NCI-H524 (cell line): ENCODE data around the gene SLC30A2.
"Not testable (repeated sequence)": the region's sequence is repeated elsewhere in the genome, so short reads cannot be mapped to it uniquely, and the experiment has no call there.

ENCODE experiments used
- DNase-seq, 2 experiments: peaks; one replicate each; lab custom pipeline; 2025; lab: John Stamatoyannopoulos, UW

SLC30A2 gene, protein sequence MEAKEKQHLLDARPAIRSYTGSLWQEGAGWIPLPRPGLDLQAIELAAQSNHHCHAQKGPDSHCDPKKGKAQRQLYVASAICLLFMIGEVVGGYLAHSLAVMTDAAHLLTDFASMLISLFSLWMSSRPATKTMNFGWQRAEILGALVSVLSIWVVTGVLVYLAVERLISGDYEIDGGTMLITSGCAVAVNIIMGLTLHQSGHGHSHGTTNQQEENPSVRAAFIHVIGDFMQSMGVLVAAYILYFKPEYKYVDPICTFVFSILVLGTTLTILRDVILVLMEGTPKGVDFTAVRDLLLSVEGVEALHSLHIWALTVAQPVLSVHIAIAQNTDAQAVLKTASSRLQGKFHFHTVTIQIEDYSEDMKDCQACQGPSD

DNA sequence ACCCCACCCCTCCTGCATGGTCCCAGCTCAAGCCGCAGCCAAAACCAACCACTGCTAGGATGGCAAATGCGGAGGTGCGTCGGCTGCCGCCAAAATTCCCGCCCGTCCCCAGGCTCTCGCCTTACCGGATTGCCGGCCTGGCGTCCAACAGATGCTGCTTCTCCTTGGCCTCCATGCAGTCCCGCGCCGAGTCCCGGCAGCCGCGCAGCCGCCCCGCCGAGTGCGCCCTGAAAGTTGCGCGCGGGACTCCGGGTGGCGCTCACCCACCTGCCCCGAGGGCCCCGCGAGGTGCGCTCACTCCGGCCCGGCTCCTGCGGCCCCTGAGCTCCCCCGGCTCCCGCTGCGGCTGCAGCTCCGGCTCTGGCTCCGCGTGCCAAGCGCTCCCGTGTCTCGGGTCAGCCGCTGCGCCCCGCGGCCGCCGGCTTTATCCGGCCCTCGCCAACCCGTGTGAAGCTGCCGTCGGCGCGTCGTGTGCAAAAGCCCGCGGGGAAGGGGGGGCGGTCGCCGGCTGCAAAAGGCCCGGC lies at the start of gene SLC30A2:
Gene SLC30A2 (minus strand): TSS at position 397 of the 524 bp plus-strand sequence. CDS start 222 bp downstream, at position 175.
- DNase-seq, result peak in 1 of 2 experiments; percentile 22

DNA sequence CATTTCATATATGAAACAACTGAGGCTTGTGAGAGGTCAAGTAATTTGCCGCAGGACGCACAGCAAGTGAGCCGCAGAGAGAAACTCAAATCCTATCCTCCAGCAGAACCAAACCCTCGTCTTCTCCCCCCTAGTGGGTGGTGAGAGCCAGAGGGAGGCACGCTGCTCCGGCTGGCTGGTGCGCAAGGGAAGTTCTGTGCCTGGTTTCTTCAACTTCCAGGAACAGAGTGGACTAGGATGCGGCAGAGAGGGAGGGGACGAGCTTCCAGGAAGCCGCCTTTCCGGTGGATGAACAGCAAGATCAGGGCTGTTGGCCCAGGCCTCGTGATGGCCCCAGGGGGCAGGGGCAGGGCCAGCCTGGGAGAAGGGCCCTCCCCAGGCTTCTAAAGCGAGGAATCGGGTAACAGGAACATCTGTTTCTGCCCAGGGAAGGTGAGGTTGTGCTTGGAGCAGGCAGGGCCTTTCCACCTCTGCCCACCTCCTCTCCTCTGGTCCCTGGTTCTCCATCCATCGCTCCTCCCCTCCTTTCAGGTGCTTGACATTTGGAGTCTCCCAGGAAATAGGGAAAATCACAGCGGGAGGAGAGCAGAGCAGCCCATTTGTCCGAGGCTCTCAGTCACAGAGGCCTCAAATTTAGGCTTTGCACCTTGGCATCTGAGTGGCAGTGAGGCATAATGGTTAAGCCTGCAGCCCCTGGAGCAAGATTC lies 48.9 kb upstream of the SLC30A2 start:
- DNase-seq, result peak; percentile 69 to 84

DNA sequence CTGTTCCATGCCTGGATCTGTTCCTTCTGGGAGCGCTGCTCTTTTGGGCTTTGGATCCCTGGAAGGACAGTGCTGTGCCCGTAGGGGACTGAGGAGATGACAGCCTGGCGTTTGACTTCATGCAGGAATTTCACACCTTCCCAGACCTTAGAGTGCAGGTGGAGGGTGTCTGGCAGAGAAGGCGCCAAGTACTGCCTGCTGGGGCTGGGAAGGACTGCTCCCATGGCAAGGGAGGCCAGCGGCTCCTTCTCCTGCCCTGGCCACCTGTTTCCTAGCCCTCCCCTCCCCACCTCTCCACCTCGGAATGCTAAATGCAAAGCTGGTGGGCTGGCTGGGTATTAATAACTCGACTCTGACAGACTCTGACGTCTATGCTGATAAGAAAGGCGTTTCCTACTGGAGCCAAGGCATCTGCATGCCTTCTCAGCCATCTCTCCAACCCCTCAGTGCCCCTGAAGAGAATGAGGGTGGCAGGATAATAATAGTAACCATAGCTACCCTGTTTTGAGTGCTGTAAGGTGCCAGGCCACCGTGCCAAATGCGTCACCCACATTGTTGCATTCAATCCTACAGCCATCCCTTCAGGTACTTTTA lies 48.3 kb upstream of the SLC30A2 start:
- peak; percentile 48 to 71 for DNase-seq

GRCh38 chr1:26093569-26093968 lies 47.7 kb upstream of the SLC30A2 start:
- not testable (repeated sequence) for DNase-seq

- DNase-seq, result no peak
These were observed 46.5 kb upstream of the SLC30A2 start for GRCh38 chr1:26092422-26092821.

- DNase-seq, result no peak
These were observed 45.0 kb upstream of the SLC30A2 start for GRCh38 chr1:26090893-26091292.

- DNase-seq, result no peak
These were observed 43.2 kb upstream of the SLC30A2 start for GRCh38 chr1:26089125-26089524.

DNA sequence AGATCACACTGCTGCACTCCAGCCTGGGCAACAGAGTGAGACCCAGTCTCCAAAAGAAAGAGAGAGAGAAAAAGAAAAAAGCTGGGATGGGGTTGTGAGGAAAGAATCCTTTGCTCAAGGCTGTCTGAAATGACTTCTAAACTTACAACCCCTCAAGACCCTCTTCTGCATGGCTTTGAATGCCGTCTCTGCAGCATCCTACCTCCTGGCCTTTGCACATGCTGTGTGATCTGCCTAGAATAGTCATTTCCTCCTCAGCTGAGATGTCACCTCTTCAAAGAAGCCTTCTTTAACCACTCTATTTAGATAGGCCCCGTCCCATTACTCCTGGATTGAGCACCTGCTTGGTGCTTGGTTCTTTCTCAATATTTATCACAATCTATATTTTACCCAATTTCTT lies 38.9 kb upstream of the SLC30A2 start:
- DNase-seq, result no peak

GRCh38 chr1:26084091-26084561 lies 38.2 kb upstream of the SLC30A2 start:
- DNase-seq, result no peak

- DNase-seq, result no peak
These were observed 37.3 kb upstream of the SLC30A2 start for GRCh38 chr1:26083208-26083607.

- no peak for DNase-seq
These were observed 36.1 kb upstream of the SLC30A2 start for GRCh38 chr1:26082020-26082350.

- no peak for DNase-seq
These were observed 35.5 kb upstream of the SLC30A2 start for GRCh38 chr1:26081267-26082019.

GRCh38 chr1:26079960-26080814 lies 34.3 kb upstream of the SLC30A2 start:
- DNase-seq, result no peak

- no peak for DNase-seq
These were observed 33.3 kb upstream of the SLC30A2 start for GRCh38 chr1:26079178-26079563.

DNA sequence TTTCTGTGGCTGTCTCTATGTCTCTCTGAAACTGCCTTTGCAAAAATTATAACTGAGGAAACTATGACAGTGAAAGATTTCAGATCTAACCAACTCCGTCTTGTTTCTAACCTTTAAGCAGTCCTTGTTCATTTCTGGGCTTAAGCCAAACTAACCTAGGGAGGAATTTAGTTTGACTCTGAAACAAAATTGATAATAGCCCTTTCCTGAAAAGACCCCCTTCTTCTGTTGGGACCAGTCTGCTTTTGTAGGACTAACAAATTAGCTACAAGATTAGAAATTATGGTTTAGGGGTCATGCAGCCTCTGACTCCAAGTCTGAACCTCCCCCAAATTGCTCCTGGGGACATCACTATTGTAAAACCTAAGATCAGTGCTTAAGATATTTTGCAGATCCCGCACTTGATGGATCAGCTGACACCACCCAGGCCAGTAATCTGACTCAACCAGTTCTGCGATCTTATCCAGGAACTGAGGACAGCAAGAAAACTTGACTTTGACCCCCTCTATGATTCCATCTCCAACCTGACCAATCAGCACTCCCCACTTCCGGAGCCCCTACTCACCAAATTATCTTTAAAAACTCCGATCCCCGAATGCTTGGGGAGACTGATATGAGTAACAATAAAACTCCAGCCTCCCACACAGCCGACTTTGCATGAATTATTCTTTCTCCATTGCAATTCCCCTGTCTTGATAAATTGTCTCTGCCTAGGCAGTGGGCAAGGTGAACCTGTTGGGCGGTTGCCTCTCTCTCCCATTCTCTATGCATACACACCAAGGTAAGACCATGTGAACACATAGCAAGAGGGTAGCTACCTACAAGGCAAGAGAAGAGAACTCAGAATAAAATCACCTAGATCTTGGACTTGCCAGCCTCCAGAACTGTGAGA lies 32.6 kb upstream of the SLC30A2 start:
- DNase-seq, result no peak

DNA sequence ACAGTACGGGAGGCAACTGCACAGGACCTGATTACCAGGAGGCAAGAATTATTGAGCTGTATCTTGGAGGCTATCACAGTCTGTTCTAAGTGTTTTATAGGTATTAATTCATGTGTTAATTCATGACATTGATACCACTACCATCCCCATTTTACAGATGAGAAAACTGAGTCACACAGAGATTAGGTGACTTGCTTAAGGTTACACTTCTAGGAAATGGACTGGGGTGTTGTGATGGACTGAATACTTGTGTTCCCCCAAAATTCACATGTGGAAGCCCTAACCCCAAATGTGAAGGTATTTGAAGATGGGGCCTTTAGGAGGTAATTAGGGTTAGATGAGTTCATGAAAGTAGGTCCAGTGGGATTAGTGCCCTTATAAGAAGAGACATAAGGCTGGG lies 31.6 kb upstream of the SLC30A2 start:
- DNase-seq, result no peak

GRCh38 chr1:26075421-26076144 lies 29.7 kb upstream of the SLC30A2 start:
- DNase-seq, result no peak

- DNase-seq, result no peak
These were observed 26.4 kb upstream of the SLC30A2 start for GRCh38 chr1:26072305-26072704.

GRCh38 chr1:26070963-26071342 lies 25.0 kb upstream of the SLC30A2 start:
- no peak for DNase-seq
